NCI-H69 (cell line): ENCODE results near the gene GRB10.

Experiments
- DNase-seq: peaks from one replicate; lab custom pipeline; 2025; lab: John Stamatoyannopoulos, UW

Gene GRB10

GRCh38 chr7:50655020-50655419, 127.7 kb downstream of the GRB10 start:
- DNase-seq = no peak

DNA sequence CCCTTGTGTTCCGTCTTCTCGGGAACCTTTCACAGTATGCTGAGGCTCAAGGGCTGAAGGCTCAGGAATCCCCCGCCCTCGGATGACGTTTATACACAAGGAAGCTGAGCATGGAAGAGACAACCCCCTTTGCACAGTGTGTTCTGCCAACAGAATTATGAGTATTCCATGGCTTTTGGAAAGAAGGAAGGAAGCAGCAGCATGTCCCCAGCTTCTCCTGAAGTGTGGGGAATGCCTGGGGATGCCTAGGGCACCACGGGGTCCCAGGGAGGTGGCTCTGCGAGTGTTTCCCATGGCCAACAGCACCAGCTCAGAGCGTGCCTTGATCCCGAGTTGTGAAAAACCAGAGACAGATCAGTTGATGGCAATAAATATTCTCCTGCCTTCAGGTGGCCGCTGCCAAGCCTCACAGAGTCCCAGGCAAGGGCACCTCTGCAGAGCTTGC, 128.7 kb downstream of the GRB10 start:
- no peak for DNase-seq

DNA sequence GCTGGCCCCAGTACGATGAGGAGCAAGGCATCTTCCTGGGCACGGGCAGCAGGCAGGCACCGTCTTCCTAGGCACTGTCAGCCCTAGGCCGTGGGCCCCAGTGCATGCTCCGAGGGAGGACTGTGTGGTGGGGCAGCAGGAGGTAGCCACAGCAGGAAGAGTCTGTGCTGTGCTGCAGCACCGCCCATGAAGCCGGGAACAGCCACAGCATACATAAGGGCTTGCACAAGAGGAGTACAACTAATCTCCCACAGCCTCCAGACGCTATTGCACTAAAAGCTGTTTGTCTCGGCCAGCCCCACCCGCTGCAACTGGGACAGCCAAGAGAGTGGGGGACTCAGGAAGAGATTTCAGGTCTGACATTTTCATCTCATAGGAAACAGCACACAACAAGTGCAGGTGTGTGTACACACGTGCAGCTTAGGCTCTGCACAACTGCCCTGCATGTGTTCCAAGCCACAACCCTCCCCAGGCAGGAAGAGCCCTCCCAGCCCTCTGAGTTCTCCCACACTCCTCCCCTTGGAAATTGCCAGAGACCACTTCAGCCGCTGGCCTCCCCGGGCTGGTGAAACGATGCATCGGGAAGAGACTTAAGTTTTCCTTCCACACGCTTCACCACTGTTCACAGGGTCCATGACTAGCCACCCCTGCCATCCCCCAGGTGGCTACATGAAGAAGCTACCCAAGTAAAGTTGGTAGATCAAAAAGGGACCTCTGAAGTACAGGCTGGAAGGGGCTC, 129.4 kb downstream of the GRB10 start:
- peak; percentile 50 for DNase-seq

DNA sequence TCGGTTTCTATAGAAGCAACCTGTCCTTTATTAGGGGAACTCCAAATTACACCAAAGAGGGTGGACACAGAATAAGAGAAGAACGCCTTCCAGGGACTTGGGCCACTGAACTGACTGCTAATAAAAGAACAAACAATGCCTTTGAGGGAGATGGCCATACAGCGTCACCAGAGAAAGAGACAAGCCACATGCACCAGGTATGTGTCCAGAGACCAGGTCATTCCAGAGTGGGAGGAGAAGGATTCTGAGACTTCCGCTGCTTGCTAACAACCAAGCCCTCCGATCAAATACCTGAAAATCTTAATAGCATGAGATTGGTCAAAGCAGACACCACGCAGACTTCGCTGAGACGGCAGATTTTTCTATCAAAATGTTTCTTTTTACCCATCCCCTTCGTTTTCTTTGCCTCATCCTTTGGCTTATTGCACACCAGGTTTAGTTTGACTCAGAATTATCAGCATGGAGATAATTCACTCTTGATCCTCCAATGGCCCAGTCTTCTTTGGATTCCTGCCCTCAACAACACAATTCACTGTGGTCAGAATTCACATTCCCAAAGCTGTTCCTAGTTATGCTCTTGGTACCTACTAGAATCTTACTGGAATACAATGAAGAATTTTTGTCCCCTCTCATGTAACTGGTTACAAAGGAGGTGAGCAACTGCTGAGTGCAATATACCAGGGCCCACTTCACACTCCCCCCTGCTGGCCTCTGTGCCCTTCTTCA, 130.1 kb downstream of the GRB10 start:
- DNase-seq = no peak

DNA sequence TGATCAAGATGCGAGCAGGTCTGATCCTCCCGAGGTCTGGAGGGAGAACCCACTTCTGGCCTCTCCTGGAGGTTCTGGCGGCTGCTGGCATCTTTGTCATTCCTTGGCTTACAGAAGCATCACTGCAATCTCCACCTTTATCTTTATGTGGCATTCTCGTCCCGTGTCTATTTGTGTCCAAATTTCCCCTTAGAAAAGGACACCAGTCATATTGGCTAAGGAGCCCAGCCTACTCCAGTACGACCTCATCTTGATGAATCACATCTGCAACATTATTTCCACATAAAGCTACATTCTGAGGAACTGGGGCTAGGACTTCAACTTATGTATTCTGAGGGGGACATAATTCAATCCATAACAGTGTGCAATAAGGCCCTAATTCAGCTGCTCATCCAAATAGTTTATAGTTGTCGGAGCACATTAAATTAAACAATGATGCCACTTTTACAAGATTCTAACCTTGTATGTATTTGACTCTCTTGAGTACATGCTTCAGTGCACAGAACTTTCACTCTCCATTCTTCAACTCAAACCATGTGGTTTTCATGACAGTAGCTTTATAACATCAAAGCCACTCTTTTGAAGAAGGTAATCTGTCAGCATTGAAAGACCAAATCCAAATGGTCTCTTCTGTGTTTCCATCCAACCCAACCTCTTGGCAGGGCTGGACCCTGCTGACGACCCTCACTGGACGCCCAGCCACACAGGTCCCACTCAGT, 131.3 kb downstream of the GRB10 start:
- DNase-seq = no peak

DNA sequence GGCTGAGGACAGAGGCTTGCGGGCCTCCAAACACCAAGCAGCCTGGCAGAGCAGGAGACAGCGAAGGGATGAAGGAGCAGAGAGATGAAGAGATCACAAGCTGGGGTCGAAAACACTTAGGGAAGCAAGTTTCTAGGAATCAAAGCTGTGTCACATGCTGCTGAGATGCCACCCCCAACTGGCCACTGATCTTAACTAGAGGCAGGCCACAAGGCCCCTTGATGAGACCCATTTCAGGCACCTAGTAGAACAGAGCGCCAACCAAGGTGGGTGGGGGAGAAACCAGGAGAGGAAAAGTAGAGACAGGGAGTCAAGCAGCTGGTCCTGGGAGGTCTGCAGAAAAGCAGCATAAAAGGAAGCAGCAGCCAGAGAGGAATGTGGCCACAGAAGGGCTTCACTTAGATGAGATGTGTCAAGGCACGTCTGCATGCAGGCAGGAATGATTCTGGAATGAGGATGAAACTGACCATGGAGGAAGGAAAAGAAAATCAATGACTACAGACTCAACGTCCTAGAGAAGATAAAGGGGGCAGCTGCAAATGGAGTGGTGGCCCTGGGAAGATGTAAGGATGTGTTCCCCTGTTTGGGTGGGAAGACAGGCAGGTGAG, 132.5 kb downstream of the GRB10 start:
- no peak for DNase-seq

DNA sequence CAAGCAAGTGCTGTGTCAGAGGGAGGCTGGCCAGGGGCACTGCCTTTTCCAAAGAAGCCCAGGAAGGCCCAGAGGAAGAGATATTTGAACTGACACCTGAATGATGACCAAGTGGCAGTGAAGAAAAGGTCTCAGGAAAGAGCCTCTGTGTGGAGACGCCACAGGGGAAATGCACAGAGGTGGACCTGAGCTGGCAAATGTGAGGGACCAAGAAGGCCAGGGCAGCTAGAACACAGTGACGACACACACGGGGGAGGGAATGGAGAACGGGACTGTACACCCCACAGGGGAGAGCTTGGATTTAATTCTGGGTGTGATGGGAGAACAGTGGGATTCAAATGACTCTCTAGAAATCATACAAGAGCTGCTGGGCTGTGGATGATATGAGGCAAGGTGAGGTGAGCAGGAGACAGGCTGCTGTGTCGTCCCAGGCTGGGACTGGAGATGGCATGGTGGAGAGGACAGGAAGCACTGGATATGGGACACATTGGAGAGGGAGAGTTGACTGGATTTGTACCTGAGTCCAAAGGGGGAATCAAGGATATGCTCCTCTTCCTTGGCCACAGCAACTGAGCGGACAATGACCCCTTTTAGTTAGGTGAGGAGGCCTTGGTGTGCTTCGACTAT, 133.3 kb downstream of the GRB10 start:
- DNase-seq = no peak

DNA sequence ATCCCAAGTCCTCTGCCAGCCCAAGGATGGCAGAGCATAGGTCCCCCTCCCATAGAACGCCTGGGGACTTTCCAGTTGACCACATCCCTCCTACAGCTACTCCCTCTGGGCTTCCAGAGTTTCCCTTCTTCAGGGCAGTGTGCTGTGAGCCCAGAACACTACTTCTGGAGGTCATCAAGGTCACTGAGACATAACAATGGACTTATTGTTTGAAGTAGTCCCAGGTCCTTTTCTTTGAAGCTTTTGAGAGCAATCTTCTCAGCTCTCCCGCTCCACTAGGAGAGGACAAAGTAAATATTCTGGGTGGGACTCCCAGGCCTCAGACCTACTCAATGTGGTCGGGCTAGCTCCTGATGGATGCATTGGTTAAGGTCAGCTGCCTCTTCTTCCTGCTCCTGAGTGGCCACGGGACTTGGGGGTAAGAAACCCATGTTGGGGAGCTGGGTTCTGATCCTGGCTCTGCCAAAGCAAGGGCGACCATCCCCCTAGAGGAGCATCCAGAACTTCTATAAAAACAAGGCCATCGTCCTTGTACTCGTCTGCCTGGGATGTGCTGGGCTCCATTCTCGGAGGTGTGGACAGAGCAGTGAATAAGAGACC, 134.0 kb downstream of the GRB10 start:
- DNase-seq = no peak

GRCh38 chr7:50648076-50648475, 134.6 kb downstream of the GRB10 start:
- no peak for DNase-seq

DNA sequence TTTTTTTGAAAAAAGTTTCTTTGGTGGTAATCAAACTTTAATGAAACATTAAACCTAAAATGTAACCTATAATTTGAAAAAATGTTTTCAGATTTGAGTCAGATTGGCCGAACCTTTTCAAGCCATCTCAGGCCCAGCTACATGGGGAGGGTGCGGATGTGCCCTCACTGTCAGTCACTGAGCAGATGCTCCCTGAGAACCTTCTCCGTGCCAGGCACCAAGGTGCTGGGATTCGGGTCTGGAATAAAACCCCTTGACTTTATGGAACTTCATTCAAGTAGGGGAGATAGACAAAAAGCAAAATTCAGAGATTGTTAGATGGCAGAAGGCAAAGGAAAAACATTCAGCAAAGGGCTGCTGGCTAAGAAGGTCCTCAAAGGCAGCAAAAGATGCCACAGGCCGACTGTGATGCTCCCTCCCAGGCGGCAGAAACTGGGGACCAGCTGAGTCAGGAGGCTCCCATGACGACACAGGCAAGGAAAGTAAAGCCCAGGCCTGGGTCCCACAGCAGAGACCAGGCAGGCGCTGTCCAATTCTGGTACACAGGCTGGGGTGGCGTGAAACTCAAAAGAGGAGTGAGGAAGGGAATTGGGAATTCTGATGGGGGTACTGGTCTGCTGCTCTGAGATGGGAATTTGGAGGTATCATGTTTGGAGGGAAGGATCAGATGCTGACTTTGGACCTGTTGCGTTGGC, 135.3 kb downstream of the GRB10 start:
- no peak for DNase-seq

DNA sequence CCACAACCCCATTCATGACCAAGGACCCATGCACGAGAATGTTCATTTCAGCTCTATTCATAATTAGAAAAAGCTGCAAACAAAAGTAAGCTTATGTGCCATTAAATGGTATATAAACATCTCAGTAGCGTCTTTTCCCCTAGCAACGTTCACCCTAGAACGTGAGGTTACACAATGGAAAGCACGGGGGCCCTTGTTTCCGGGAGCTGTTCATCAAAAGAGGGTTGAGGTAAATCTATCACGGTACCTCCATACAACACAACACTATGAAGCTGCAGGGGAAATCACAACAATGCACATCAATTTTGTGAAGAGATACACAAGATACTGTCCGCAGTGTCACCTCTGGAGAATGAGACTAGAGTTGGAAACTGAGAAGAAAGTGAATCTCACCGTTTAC, 136.6 kb downstream of the GRB10 start:
- DNase-seq = peak; percentile 33

DNA sequence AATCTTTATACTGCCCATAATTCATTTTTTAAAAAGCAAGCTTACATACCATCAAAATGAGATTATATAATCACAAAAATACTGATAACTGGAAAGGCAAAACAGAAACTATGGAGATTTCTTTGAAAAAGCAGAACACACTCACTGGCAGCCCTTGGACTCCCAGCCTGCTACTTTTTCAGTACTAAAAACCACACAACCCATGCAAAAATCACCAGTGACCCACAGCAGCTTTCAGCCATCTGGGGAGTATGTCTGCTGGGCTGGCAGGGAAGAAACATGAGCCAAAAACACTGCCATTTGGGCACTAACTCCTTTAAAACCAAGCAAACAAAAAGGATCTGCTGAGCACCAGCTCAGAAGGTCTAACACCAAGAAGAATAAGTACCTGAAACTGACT, 137.5 kb downstream of the GRB10 start:
- DNase-seq = peak; percentile 63

DNA sequence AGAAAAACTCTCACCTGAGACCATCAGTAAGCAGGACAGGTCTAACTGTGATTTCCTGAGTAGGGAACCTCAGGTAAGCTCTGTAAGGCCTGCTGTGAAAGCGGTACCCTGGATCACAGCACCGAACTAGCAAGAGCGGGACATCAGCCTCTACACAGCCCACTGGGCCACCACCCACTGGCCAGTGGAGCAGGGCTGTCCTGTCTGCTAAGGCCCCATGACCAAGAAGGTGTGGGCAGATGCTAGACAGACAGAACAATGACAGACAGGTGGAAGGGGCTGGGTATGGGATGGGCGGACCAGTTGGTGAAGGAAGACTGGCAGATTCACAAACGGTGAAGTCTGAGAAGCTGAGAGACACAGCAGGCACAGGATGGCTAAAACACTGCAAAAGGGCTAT, 138.1 kb downstream of the GRB10 start:
- no peak for DNase-seq

- DNase-seq = no peak
Measured at GRCh38 chr7:50644114-50644513, 138.6 kb downstream of the GRB10 start.

DNA sequence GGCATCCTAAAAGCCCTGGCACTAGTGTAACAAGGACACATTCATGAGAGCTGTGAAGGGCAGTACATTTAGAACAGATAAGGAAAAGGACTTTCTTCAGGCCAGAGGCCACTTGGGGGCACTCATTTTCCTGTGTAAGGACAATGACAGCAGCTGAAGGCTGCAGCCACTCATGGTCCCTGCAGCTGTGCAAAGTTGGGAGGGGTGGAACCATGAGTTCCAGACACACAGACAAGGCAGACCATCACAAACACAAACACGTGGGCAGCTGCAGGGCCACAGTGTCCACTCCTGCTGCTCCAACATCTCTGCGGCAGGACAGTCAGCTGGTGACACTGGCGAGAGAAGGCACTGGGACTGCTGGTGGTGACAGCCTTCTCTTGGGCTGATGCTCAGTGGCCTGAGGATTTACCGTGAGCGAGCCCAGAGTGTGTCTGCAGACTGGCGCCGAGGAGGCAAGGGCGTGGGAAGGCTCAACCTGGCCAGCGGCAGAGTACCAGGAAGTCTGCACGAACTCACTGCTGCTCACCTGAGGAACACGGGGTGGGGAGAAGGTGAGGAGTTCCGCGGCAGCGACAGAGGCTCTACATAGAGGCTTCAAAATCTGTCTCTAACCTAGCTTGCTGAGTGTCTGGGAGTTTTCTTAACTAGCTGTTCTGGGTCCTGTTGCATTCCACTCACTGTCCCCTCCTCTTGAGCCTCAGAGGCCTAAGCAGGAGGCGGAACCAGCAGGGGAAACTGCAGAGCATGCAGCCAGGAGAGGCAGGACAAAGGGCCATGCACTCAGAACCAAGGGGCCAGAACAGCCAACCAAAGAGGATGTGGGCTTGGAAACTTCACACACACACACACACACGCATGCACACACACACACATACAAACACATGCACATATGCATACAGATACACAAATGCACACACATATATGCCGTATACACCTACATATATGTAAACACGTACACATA, 141.0 kb downstream of the GRB10 start:
- DNase-seq = peak; percentile 32

GRCh38 chr7:50640779-50641178, 141.9 kb downstream of the GRB10 start:
- DNase-seq = no peak

DNA sequence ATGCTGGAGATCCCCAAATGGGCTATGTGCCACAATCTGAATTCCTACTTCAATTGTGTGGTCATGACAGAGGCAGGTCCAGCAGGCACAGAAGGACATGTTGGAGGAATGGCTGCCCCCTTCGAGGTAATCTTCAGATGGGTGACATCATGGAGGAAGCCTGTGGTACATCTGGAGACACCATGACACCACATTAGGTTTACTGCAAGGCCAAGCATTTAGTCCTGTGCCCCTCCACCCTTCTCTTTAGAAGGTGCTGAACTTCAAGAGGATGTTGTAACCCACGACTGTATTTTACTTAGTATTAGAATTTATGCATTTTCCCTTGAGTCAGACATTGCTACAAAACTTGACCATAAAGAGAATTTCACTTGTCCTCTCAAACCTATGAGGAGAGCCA, 142.4 kb downstream of the GRB10 start:
- DNase-seq = no peak

GRCh38 chr7:50637725-50638643, 144.7 kb downstream of the GRB10 start:
- no peak for DNase-seq

- DNase-seq = no peak
Measured at GRCh38 chr7:50634378-50634777, 148.3 kb downstream of the GRB10 start.
